T-helper 1 cell treated with Interleukin-12 subunit alpha and Interleukin-12 subunit beta and Interleukin-4 antibody, amounts not matched to agents 30 ng/mL and 1 ng/mL, for 36 hours (primary cell): ENCODE measurements around the gene MAF. TPM values are rescaled to one million over a fixed set of nuclear protein-coding genes. Genes with fewer than 3 reads are reported as not detected.

ENCODE experiments used
- intact Hi-C: fragments of 100-400 bp; cut with micrococcal nuclease; formaldehyde crosslinking; loops from one replicate; pipeline ENCODE4 v1.15.1; 2024
- total RNA-seq: library from RNA; stranded (reverse); gene quantifications from 2 replicates; pipeline ENCODE4 v1.2.3, GENCODE V29; 2022

Gene MAF
- total RNA-seq, 1 donor from 2014 or later: 70.6 TPM

- intact Hi-C loops: no loop called here
Observed at GRCh38 chr16:79593074-79593531, 7.4 kb downstream of the MAF start.

GRCh38 chr16:79592186-79592585 is 8.4 kb downstream of the MAF start:
- intact Hi-C loops: no loop called here

GRCh38 chr16:79589601-79590102 is 10.9 kb downstream of the MAF start:
- intact Hi-C loops: no loop called here

GRCh38 chr16:79587897-79588296 is 12.6 kb downstream of the MAF start:
- intact Hi-C loops: no loop called here

- intact Hi-C loops: no loop called here
Observed at GRCh38 chr16:79587296-79587695, 13.2 kb downstream of the MAF start.

GRCh38 chr16:79582789-79583188 is 17.7 kb downstream of the MAF start:
- intact Hi-C loops: no loop called here

- intact Hi-C loops: no loop called here
Observed at GRCh38 chr16:79580453-79581191, 19.9 kb downstream of the MAF start.

- intact Hi-C loops: no loop called here
Observed at GRCh38 chr16:79576602-79577001, 23.9 kb downstream of the MAF start.

- intact Hi-C loops: no loop called here
Observed at GRCh38 chr16:79573884-79574283, 26.7 kb downstream of the MAF start.

GRCh38 chr16:79573071-79573470 is 27.5 kb downstream of the MAF start:
- intact Hi-C loops: no loop called here

- intact Hi-C loops: no loop called here
Observed at GRCh38 chr16:79571903-79572535, 28.5 kb downstream of the MAF start.

GRCh38 chr16:79571065-79571902 is 29.3 kb downstream of the MAF start:
- intact Hi-C loops: no loop called here

- intact Hi-C loops: no loop called here
Observed at GRCh38 chr16:79564671-79565107, 35.8 kb downstream of the MAF start.

- intact Hi-C loops: no loop called here
Observed at GRCh38 chr16:79563921-79564320, 36.6 kb downstream of the MAF start.

GRCh38 chr16:79562166-79562823 is 38.2 kb downstream of the MAF start:
- intact Hi-C loops: no loop called here

GRCh38 chr16:79561729-79562128 is 38.8 kb downstream of the MAF start:
- intact Hi-C loops: no loop called here

GRCh38 chr16:79560923-79561322 is 39.6 kb downstream of the MAF start:
- intact Hi-C loops: no loop called here

- intact Hi-C loops: no loop called here
Observed at GRCh38 chr16:79560318-79560717, 40.2 kb downstream of the MAF start.

GRCh38 chr16:79559532-79559931 is 41.0 kb downstream of the MAF start:
- intact Hi-C loops: no loop called here

- intact Hi-C loops: no loop called here
Observed at GRCh38 chr16:79557421-79557820, 43.1 kb downstream of the MAF start.

GRCh38 chr16:79554912-79555311 is 45.6 kb downstream of the MAF start:
- intact Hi-C loops: no loop called here
